Tibial artery (tissue), 4 donors: ENCODE results near the gene BABAM2.
"Not testable (repeated sequence)": the region's sequence is repeated elsewhere in the genome, so short reads cannot be mapped to it uniquely, and the experiment has no call there.

Source experiments
- DNase-seq, 2 donors: peaks; one replicate each; pipeline ENCODE4 v3.0.0-alpha.2; 2019
- H3K27ac ChIP-seq, 2 donors: fragments of 200-600 bp; sonication (generic) in 1 of 2; 1 replicate in 1 of 2; 2 replicates in 1 of 2; pipeline ENCODE4 v1.5.1; 2018 to 2019; ENCODE audit warnings: mild to moderate bottlenecking in 1 of 2
- H3K27me3 ChIP-seq, 2 donors: fragments of 200-600 bp; sonication (generic) in 1 of 2; one replicate each; pipeline versions ENCODE4 v1.5.1 to v1.6.0; 2016 to 2019
- H3K36me3 ChIP-seq, 3 donors: fragments of 200-600 bp; sonication (generic) in 2 of 3; one replicate each; pipeline ENCODE4 v1.5.1; 2016 to 2019; ENCODE audit warnings: mild to moderate bottlenecking in 2 of 3
- H3K4me1 ChIP-seq, 4 donors: fragments of 200-600 bp; sonication (generic) in 2 of 4; 1 replicate in 3 of 4; 2 replicates in 1 of 4; pipeline ENCODE4 v1.5.1; 2016 to 2019
- H3K4me3 ChIP-seq, 2 donors: fragments of 200-600 bp; sonication (generic) in 1 of 2; 1 replicate in 1 of 2; 2 replicates in 1 of 2; pipeline ENCODE4 v1.5.1; 2018 to 2019; ENCODE audit warnings: mild to moderate bottlenecking in 2 of 2
- H3K9me3 ChIP-seq, 3 donors: fragments of 200-600 bp; sonication (generic) in 1 of 3; one replicate each; pipeline ENCODE4 v1.5.1; 2016 to 2019
- CTCF ChIP-seq, 2 experiments: fragments of 200-600 bp in 1 of 2; fragments of 450-650 bp in 1 of 2; IDR thresholded peaks; one replicate each; pipeline ENCODE4 v1.5.1; 2017 to 2019; ENCODE audit warnings: antibody characterized with exemption in 2 of 2, mild to moderate bottlenecking in 1 of 2, moderate library complexity in 1 of 2
- intact Hi-C: fragments of 100-400 bp; cut with DNase I; formaldehyde crosslinking; loops from one replicate; pipeline ENCODE4 v1.15.0; 2023; ENCODE audit warnings: low total_unique reads

The BABAM2 gene

GRCh38 chr2:28327956-28328922 lies 437.7 kb downstream of the BABAM2 start:
- peaks cover 0 to 48% (median 28%) of the 10 kb centered on the region in 4 donors for H3K4me1 ChIP-seq
- peak in 1 of 2 donors; percentile 59 for DNase-seq
- intact Hi-C loops, result no loop called here
- no peaks in the 10 kb centered on the region for H3K36me3 ChIP-seq
- H3K27ac ChIP-seq, result peak overlapping the region; percentile 50 to 60
- TF ChIP-seq CTCF (IDR thresholded peaks at IDR 0.05), result no peak
- no peaks in the 10 kb centered on the region for H3K27me3 ChIP-seq
- no peaks in the 10 kb centered on the region for H3K9me3 ChIP-seq
- H3K4me3 ChIP-seq, result no peak overlapping the region

- TF ChIP-seq CTCF (IDR thresholded peaks at IDR 0.05), result no peak
- no peak for DNase-seq
- intact Hi-C loops, result no loop called here
- no peaks in the 10 kb centered on the region for H3K27me3 ChIP-seq
- no peaks in the 10 kb centered on the region for H3K9me3 ChIP-seq
- peaks cover 0 to 48% (median 36%) of the 10 kb centered on the region in 4 donors for H3K4me1 ChIP-seq
- no peak overlapping the region for H3K4me3 ChIP-seq
- H3K36me3 ChIP-seq, result no peaks in the 10 kb centered on the region
- peak overlapping the region; percentile 50 to 60 for H3K27ac ChIP-seq
Observed at GRCh38 chr2:28329184-28329583, 438.7 kb downstream of the BABAM2 start.

GRCh38 chr2:28330722-28331121 lies 440.2 kb downstream of the BABAM2 start:
- H3K9me3 ChIP-seq, H3K27me3 ChIP-seq, H3K4me3 ChIP-seq, DNase-seq, H3K27ac ChIP-seq, intact Hi-C loops, H3K36me3 ChIP-seq: not testable (repeated sequence)
- peaks cover 0 to 59% (median 47%) of the 10 kb centered on the region in 4 donors for H3K4me1 ChIP-seq

GRCh38 chr2:28331797-28332196 lies 441.3 kb downstream of the BABAM2 start:
- H3K4me3 ChIP-seq, H3K27ac ChIP-seq, H3K27me3 ChIP-seq, H3K9me3 ChIP-seq, DNase-seq, H3K36me3 ChIP-seq, intact Hi-C loops: not testable (repeated sequence)
- peaks cover 0 to 53% (median 40%) of the 10 kb centered on the region in 4 donors for H3K4me1 ChIP-seq

GRCh38 chr2:28332696-28333095 lies 442.2 kb downstream of the BABAM2 start:
- H3K4me3 ChIP-seq, result no peak overlapping the region
- no peak for TF ChIP-seq CTCF (IDR thresholded peaks at IDR 0.05)
- peaks cover 0 to 52% (median 39%) of the 10 kb centered on the region in 4 donors for H3K4me1 ChIP-seq
- intact Hi-C loops, result no loop called here
- H3K36me3 ChIP-seq, result no peaks in the 10 kb centered on the region
- peak overlapping the region in 1 of 2 donors; percentile 72 for H3K27ac ChIP-seq
- no peaks in the 10 kb centered on the region for H3K9me3 ChIP-seq
- H3K27me3 ChIP-seq, result no peaks in the 10 kb centered on the region
- DNase-seq, result peak in 1 of 2 donors; percentile 62

- H3K4me3 ChIP-seq, result no peak overlapping the region
- H3K27me3 ChIP-seq, result no peaks in the 10 kb centered on the region
- no peak for TF ChIP-seq CTCF (IDR thresholded peaks at IDR 0.05)
- peaks cover 0 to 2% (median 0%) of the 10 kb centered on the region in 3 donors for H3K36me3 ChIP-seq
- DNase-seq, result peak in 1 of 2 donors; percentile 81
- H3K9me3 ChIP-seq, result no peaks in the 10 kb centered on the region
- intact Hi-C loops, result no loop called here
- H3K27ac ChIP-seq, result peak overlapping the region; percentile 67 to 72
- H3K4me1 ChIP-seq, result peaks cover 0 to 52% (median 40%) of the 10 kb centered on the region in 4 donors
Observed at GRCh38 chr2:28333606-28334526, 443.3 kb downstream of the BABAM2 start.
